HCT116 (cell line): ENCODE data around the gene ITGA1. TPM values are rescaled to one million over a fixed set of nuclear protein-coding genes. Genes with fewer than 3 reads are reported as not detected.

ENCODE experiments used
- ATAC-seq: fragments of 200-7000 bp; cut with Tn5 transposase; 2 replicates; pipeline ENCODE4 v1.9.1; 2020; ENCODE audit warnings: mild to moderate bottlenecking, moderate library complexity
- BruUV-seq: library from RNA; stranded (reverse); fragments of 400-500 nt; replicated peaks from 2 replicates; lab custom pipeline; 2021; lab: Mats Ljungman, UMichigan
- CTCF ChIA-PET: fragments of 300-600 bp; sonication (Branson Sonifier 250); formaldehyde crosslinking; loops from one replicate; lab custom pipeline; 2021; ENCODE audit warnings: antibody characterized with exemption; lab: Charles Lee
- POLR2A ChIA-PET: fragments of 300-600, 350-600 bp; sonication (Branson Sonifier 250); formaldehyde crosslinking; loops from one replicate; lab custom pipeline; 2021; ENCODE audit warnings: antibody characterized with exemption; lab: Charles Lee
- RAD21 ChIA-PET, 2 experiments: fragments of 300-600 bp; sonication (Branson Sonifier 250); formaldehyde crosslinking; loops; one replicate each; lab custom pipeline; 2023; ENCODE audit warnings: low total read pairs in 2 of 2; ENCODE audit not compliant: uncharacterized antibody in 2 of 2, unreplicated experiment in 2 of 2, low non-redundant PET in 1 of 2; lab: Charles Lee
- DNase-seq: peaks from one replicate; pipeline ENCODE4 v3.0.0-alpha.2; 2010; ENCODE audit warnings: low read depth, low spot score
- H2AFZ ChIP-seq: fragments of 200-600 bp; shearing (Covaris generic), sonication (generic); 2 replicates; pipeline ENCODE4 v1.6.1; 2017; ENCODE audit warnings: low read depth, mixed run types, mixed read lengths, antibody characterized with exemption, low read length; ENCODE audit not compliant: poor library complexity, severe bottlenecking
- H3K27ac ChIP-seq: 2 replicates; pipeline ENCODE4 v1.5.1; 2012; ENCODE audit warnings: low read depth, low read length
- H3K27me3 ChIP-seq: fragments of 200-600 bp; sonication (generic); 2 replicates; pipeline ENCODE4 v1.6.1; 2016; ENCODE audit warnings: mixed run types, low read length, mixed read lengths; ENCODE audit not compliant: insufficient read depth
- H3K36me3 ChIP-seq, 2 experiments: fragments of 200-500 bp in 1 of 2; fragments of 200-600 bp in 1 of 2; sonication (Bioruptor generic) in 1 of 2; sonication (generic) in 1 of 2; 2 replicates each; pipeline versions ENCODE4 v1.5.1 to v1.6.1; 2014 to 2016; ENCODE audit warnings: low read length in 2 of 2, inconsistent platforms in 1 of 2, mixed read lengths in 1 of 2, mixed run types in 1 of 2; ENCODE audit not compliant: insufficient read depth in 2 of 2, control insufficient read depth in 1 of 2
- H3K4me1 ChIP-seq, 2 experiments: fragments of 200-600 bp in 1 of 2; sonication (generic) in 1 of 2; 2 replicates each; pipeline versions ENCODE4 v1.5.1 to v1.6.1; 2012 to 2017; ENCODE audit warnings: low read length in 2 of 2, inconsistent platforms in 1 of 2, mild to moderate bottlenecking in 1 of 2, mixed read lengths in 1 of 2, mixed run types in 1 of 2, moderate library complexity in 1 of 2; ENCODE audit not compliant: insufficient read depth in 2 of 2, control insufficient read depth in 1 of 2
- H3K4me2 ChIP-seq: fragments of 200-600 bp; sonication (generic); 2 replicates; pipeline ENCODE4 v1.6.1; 2017; ENCODE audit warnings: mixed run types, low read length, mixed read lengths
- H3K4me3 ChIP-seq, 2 experiments: fragments of 200-600 bp in 1 of 2; sonication (generic) in 1 of 2; replicated peaks in 1 of 2; 2 replicates each; pipeline ENCODE4 v1.5.1; 2011 to 2016; ENCODE audit warnings: low read length in 2 of 2, control low read depth in 1 of 2, low read depth in 1 of 2, mild to moderate bottlenecking in 1 of 2, mixed read lengths in 1 of 2, mixed run types in 1 of 2
- H3K79me2 ChIP-seq: fragments of 200-600 bp; sonication (generic); 2 replicates; pipeline ENCODE4 v1.6.1; 2017; ENCODE audit warnings: mild to moderate bottlenecking, mixed run types, low read length, moderate library complexity, mixed read lengths; ENCODE audit not compliant: insufficient read depth
- H3K9ac ChIP-seq: fragments of 200-600 bp; sonication (generic); 2 replicates; pipeline ENCODE4 v1.6.1; 2016; ENCODE audit warnings: low read length, mixed read lengths
- H3K9me2 ChIP-seq: fragments of 200-600 bp; sonication (generic), shearing (Covaris generic); 2 replicates; pipeline ENCODE4 v1.6.1; 2017; ENCODE audit warnings: mixed run types, mild to moderate bottlenecking, moderate library complexity; ENCODE audit not compliant: insufficient read depth
- H3K9me3 ChIP-seq, 2 experiments: fragments of 200-500 bp in 1 of 2; fragments of 200-600 bp in 1 of 2; sonication (Bioruptor generic) in 1 of 2; sonication (generic) in 1 of 2; 2 replicates each; pipeline ENCODE4 v1.6.1; 2014 to 2017; ENCODE audit warnings: low read length in 2 of 2, mixed read lengths in 2 of 2, inconsistent platforms in 1 of 2, low read depth in 1 of 2, mild to moderate bottlenecking in 1 of 2, mixed run types in 1 of 2, moderate library complexity in 1 of 2; ENCODE audit not compliant: control insufficient read depth in 1 of 2, insufficient read depth in 1 of 2
- H4K20me1 ChIP-seq: fragments of 200-600 bp; sonication (generic), shearing (Covaris generic); 2 replicates; pipeline ENCODE4 v1.6.1; 2017; ENCODE audit warnings: mixed run types, mild to moderate bottlenecking, moderate library complexity; ENCODE audit not compliant: insufficient read depth
- CEBPB ChIP-seq: IDR thresholded peaks from 2 replicates; pipeline ENCODE4 v1.6.1; 2012; ENCODE audit warnings: low read depth
- EGR1 ChIP-seq: IDR thresholded peaks from 2 replicates; pipeline ENCODE4 v1.6.1; 2012; ENCODE audit warnings: low read depth
- ELF1 ChIP-seq: IDR thresholded peaks from 2 replicates; pipeline ENCODE4 v1.6.1; 2012; ENCODE audit warnings: low read depth, borderline replicate concordance
- EZH2 ChIP-seq: fragments of 200-600 bp; sonication (generic); IDR thresholded peaks from 2 replicates; pipeline ENCODE4 v1.6.1; 2017; ENCODE audit warnings: antibody characterized with exemption, mixed run types
- JUND ChIP-seq: IDR thresholded peaks from 2 replicates; pipeline ENCODE4 v1.6.1; 2012
- POLR2AphosphoS5 ChIP-seq: IDR thresholded peaks from 2 replicates; pipeline ENCODE4 v1.6.1; 2011; ENCODE audit warnings: mild to moderate bottlenecking, low read depth, low read length, moderate library complexity
- RAD21 ChIP-seq: IDR thresholded peaks from 2 replicates; pipeline ENCODE4 v1.6.1; 2012; ENCODE audit warnings: low read depth, mild to moderate bottlenecking
- SIN3A ChIP-seq: IDR thresholded peaks from 2 replicates; pipeline ENCODE4 v1.6.1; 2012; ENCODE audit warnings: low read depth
- SRF ChIP-seq: IDR thresholded peaks from 2 replicates; pipeline ENCODE4 v1.6.1; 2012; ENCODE audit warnings: low read depth
- TCF7L2 ChIP-seq: IDR thresholded peaks from 2 replicates; pipeline ENCODE4 v1.7.0; 2011; ENCODE audit warnings: borderline replicate concordance, inconsistent platforms; ENCODE audit not compliant: insufficient read depth, insufficient read length; ENCODE audit errors: extremely low read depth
- YY1 ChIP-seq: IDR thresholded peaks from 2 replicates; pipeline ENCODE4 v1.6.1; 2011; ENCODE audit warnings: low read length, low read depth, moderate library complexity, mild to moderate bottlenecking; ENCODE audit not compliant: insufficient replicate concordance; ENCODE audit errors: extremely low read depth
- ZFX ChIP-seq: fragments of 450-650 bp; IDR thresholded peaks from 2 replicates; pipeline ENCODE4 v1.6.1; 2017
- ZNF274 ChIP-seq: fragments of 200-500 bp; sonication (Bioruptor generic); IDR thresholded peaks from 2 replicates; pipeline ENCODE4 v1.6.1; 2014; ENCODE audit warnings: mild to moderate bottlenecking, low read depth, low read length, inconsistent platforms
- intact Hi-C: fragments of 100-400 bp; cut with micrococcal nuclease; formaldehyde crosslinking; loops from 2 replicates; pipeline ENCODE4 v1.10.0; 2022
- total RNA-seq: library from RNA; stranded (reverse); gene quantifications from one replicate; pipeline ENCODE4 v1.2.1, GENCODE V29; 2021; ENCODE audit not compliant: unreplicated experiment
- TF ChIP-seq, protein P1 (sequence below): IDR thresholded peaks from 2 replicates; pipeline ENCODE4 v1.6.1; 2012
- TF ChIP-seq, protein P2 (sequence below): IDR thresholded peaks from 2 replicates; pipeline ENCODE4 v1.6.1; 2012; ENCODE audit warnings: low read depth
- TF ChIP-seq, protein P3 (sequence below): IDR thresholded peaks from 2 replicates; pipeline ENCODE4 v1.6.1; 2011; ENCODE audit warnings: mild to moderate bottlenecking, low read length, moderate library complexity; ENCODE audit not compliant: insufficient replicate concordance; ENCODE audit errors: extremely low read depth

Gene ITGA1
- total RNA-seq, 1 experiment from 2014 or later = 1.8 TPM

DNA sequence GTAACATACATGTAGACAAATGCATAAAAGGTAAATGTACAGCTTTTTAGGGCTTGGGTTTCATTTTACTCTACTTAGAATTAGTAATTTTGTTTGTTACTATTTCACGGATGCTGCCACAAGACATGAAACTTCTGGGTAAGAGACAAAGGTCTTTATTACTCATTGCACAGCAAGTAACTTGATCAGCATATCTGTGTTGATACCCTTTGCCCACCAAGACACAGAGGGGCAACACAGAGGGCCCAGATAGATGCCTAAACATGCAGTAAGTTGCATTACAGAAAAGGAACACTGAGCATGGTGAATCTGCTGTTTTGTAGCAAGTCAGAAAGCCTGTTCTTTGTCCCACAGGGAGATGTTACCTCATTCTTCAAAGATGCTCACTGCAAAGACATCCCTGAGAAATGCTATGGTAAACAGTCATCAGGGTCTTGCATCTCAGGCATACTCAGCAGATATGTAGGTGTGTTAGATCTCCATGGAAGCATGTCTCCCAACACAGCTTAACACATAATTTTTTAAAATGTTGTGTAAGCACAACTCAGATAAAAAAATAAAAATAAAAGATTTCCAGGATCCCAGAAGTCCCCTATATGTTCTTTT, 211.7 kb downstream of the ITGA1 start (continued):
- TF ChIP-seq YY1 = no peak
- no peak for TF ChIP-seq RAD21
- no peak for TF ChIP-seq CEBPB
- TF ChIP-seq, protein P1, sequence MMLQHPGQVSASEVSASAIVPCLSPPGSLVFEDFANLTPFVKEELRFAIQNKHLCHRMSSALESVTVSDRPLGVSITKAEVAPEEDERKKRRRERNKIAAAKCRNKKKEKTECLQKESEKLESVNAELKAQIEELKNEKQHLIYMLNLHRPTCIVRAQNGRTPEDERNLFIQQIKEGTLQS = no peak
- TF ChIP-seq JUND = no peak
- no peak for TF ChIP-seq ELF1
- TF ChIP-seq SIN3A = no peak

DNA sequence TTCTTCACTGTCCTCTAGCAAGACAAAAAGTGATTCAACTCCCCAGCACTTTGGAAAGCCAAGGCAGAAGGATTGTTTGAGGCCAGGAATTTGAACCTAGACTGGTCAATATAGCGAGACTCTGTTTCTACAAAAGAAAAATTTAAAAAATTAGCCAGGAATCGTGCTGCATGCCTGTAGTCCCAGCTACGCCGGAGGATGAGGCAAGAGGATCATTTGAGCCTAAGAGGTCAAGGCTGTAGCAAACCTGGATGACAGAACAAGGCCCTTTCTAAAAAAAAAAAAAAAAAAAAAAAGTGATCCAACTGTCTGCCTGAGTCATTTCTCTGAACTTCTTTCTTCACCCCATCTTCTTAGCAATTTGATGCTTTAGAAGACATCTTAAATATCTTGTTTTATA, 213.8 kb downstream of the ITGA1 start:
- no peak overlapping the region for H2AFZ ChIP-seq
- H3K4me3 ChIP-seq = no peak overlapping the region
- H3K9ac ChIP-seq = no peak overlapping the region
- intact Hi-C loops = no loop called here
- CTCF ChIA-PET = no interaction called here
- DNase-seq = no peak
- TF ChIP-seq TCF7L2 = no peak
- TF ChIP-seq ZFX = no peak
- no peak for TF ChIP-seq ZNF274
- no peak for TF ChIP-seq CEBPB
- no peak for TF ChIP-seq SIN3A
- TF ChIP-seq EZH2 = no peak
- no peak for TF ChIP-seq POLR2AphosphoS5
- no peak for TF ChIP-seq EGR1
- TF ChIP-seq JUND = no peak
- TF ChIP-seq SRF = no peak
- TF ChIP-seq, protein P2, sequence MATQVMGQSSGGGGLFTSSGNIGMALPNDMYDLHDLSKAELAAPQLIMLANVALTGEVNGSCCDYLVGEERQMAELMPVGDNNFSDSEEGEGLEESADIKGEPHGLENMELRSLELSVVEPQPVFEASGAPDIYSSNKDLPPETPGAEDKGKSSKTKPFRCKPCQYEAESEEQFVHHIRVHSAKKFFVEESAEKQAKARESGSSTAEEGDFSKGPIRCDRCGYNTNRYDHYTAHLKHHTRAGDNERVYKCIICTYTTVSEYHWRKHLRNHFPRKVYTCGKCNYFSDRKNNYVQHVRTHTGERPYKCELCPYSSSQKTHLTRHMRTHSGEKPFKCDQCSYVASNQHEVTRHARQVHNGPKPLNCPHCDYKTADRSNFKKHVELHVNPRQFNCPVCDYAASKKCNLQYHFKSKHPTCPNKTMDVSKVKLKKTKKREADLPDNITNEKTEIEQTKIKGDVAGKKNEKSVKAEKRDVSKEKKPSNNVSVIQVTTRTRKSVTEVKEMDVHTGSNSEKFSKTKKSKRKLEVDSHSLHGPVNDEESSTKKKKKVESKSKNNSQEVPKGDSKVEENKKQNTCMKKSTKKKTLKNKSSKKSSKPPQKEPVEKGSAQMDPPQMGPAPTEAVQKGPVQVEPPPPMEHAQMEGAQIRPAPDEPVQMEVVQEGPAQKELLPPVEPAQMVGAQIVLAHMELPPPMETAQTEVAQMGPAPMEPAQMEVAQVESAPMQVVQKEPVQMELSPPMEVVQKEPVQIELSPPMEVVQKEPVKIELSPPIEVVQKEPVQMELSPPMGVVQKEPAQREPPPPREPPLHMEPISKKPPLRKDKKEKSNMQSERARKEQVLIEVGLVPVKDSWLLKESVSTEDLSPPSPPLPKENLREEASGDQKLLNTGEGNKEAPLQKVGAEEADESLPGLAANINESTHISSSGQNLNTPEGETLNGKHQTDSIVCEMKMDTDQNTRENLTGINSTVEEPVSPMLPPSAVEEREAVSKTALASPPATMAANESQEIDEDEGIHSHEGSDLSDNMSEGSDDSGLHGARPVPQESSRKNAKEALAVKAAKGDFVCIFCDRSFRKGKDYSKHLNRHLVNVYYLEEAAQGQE = no peak
- TF ChIP-seq, protein P3, sequence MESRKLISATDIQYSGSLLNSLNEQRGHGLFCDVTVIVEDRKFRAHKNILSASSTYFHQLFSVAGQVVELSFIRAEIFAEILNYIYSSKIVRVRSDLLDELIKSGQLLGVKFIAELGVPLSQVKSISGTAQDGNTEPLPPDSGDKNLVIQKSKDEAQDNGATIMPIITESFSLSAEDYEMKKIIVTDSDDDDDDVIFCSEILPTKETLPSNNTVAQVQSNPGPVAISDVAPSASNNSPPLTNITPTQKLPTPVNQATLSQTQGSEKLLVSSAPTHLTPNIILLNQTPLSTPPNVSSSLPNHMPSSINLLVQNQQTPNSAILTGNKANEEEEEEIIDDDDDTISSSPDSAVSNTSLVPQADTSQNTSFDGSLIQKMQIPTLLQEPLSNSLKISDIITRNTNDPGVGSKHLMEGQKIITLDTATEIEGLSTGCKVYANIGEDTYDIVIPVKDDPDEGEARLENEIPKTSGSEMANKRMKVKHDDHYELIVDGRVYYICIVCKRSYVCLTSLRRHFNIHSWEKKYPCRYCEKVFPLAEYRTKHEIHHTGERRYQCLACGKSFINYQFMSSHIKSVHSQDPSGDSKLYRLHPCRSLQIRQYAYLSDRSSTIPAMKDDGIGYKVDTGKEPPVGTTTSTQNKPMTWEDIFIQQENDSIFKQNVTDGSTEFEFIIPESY = no peak
- H3K79me2 ChIP-seq = peaks cover 41% of the 10 kb centered on the region
- no peak for ATAC-seq
- peaks cover 0 to 4% of the 10 kb centered on the region in 2 experiments; a peak in 1 of 4 replicates for H3K36me3 ChIP-seq
- H3K9me3 ChIP-seq = no peaks in the 10 kb centered on the region
- POLR2A ChIA-PET = no interaction called here
- H3K27me3 ChIP-seq = no peaks in the 10 kb centered on the region
- no peak overlapping the region for H3K4me2 ChIP-seq
- 0 out of 2 replicates have a peak, but pooled peaks cover 4% of the 10 kb centered on the region for H4K20me1 ChIP-seq
- no TSS peak for BruUV-seq
- H3K9me2 ChIP-seq = no peaks in the 10 kb centered on the region
- RAD21 ChIA-PET = no interaction called here
- H3K4me1 ChIP-seq = peaks cover 0 to 3% of the 10 kb centered on the region in 2 experiments; a peak in 2 of 4 replicates
- H3K27ac ChIP-seq = no peak overlapping the region
